Osteoblast (primary cell): Measurements from ENCODE around the gene C17orf50. TPM values are rescaled to one million over a fixed set of nuclear protein-coding genes. Genes with fewer than 3 reads are reported as not detected.

Experiments
- DNase-seq: peaks from one replicate; pipeline ENCODE4 v3.0.0; 2011; ENCODE audit warnings: low spot score, mixed read lengths; ENCODE audit not compliant: insufficient read length; ENCODE audit errors: missing footprints
- H2AFZ ChIP-seq: 2 replicates; pipeline ENCODE4 v1.6.0; 2011; ENCODE audit warnings: mild to moderate bottlenecking, low read length
- H3K27ac ChIP-seq: 2 replicates; pipeline ENCODE4 v1.5.1; 2011; ENCODE audit warnings: mild to moderate bottlenecking, low read depth, low read length, moderate library complexity
- H3K27me3 ChIP-seq: 2 replicates; pipeline ENCODE4 v1.6.0; 2012; ENCODE audit warnings: mild to moderate bottlenecking, control low read depth, inconsistent platforms, low read length, moderate library complexity; ENCODE audit not compliant: insufficient read depth
- H3K36me3 ChIP-seq: 2 replicates; pipeline ENCODE4 v1.5.1; 2011; ENCODE audit warnings: mild to moderate bottlenecking, low read length, control low read depth, moderate library complexity; ENCODE audit not compliant: insufficient read depth
- H3K4me1 ChIP-seq: 2 replicates; pipeline ENCODE4 v1.5.1; 2011; ENCODE audit warnings: mild to moderate bottlenecking, low read length, control low read depth, moderate library complexity; ENCODE audit not compliant: insufficient read depth
- H3K4me2 ChIP-seq: 2 replicates; pipeline ENCODE4 v1.6.0; 2011; ENCODE audit warnings: mild to moderate bottlenecking, low read length; ENCODE audit not compliant: insufficient read depth
- H3K4me3 ChIP-seq: fragments of 200-600 bp; sonication (generic); 3 replicates; pipeline ENCODE4 v1.5.1; 2012; ENCODE audit warnings: mild to moderate bottlenecking, low read length, inconsistent platforms; ENCODE audit not compliant: insufficient read depth
- H3K79me2 ChIP-seq: 2 replicates; pipeline ENCODE4 v1.6.0; 2012; ENCODE audit warnings: mild to moderate bottlenecking, low read length, control low read depth, inconsistent platforms; ENCODE audit not compliant: insufficient read depth
- H3K9me3 ChIP-seq: 2 replicates; pipeline ENCODE4 v1.5.1; 2011; ENCODE audit warnings: low read depth, low read length, control low read depth
- H4K20me1 ChIP-seq: 2 replicates; pipeline ENCODE4 v1.6.0; 2012; ENCODE audit warnings: mild to moderate bottlenecking, low read length, control low read depth; ENCODE audit not compliant: insufficient read depth
- CTCF ChIP-seq: IDR thresholded peaks from 2 replicates; pipeline ENCODE4 v1.5.1; 2011; ENCODE audit warnings: mild to moderate bottlenecking, low read depth, low read length, moderate library complexity; ENCODE audit errors: extremely low read depth
- total RNA-seq: library from RNA; depleted of rRNA; stranded (reverse); fragments of >200 nt; gene quantifications from 2 replicates; pipeline ENCODE4 v1.2.3, GENCODE V29; 2012

C17orf50 gene
- total RNA-seq, 1 donor, result not detected

- H3K4me1 ChIP-seq, result peaks cover 5% of the 10 kb centered on the region
- H4K20me1 ChIP-seq, result no peaks in the 10 kb centered on the region
- H3K36me3 ChIP-seq, result no peaks in the 10 kb centered on the region
- H3K4me3 ChIP-seq, result peak overlapping the region; percentile 62
- no peaks in the 10 kb centered on the region for H3K9me3 ChIP-seq
- H3K27me3 ChIP-seq, result peaks cover 25% of the 10 kb centered on the region
- H3K79me2 ChIP-seq, result no peaks in the 10 kb centered on the region
- H3K27ac ChIP-seq, result no peak overlapping the region
- H3K4me2 ChIP-seq, result peak overlapping the region; percentile 79
- no peak for TF ChIP-seq CTCF
- DNase-seq, result no peak
- H2AFZ ChIP-seq, result peak overlapping the region; percentile 85
Measured at GRCh38 chr17:35763767-35764122, 3.1 kb downstream of the C17orf50 start.

- H3K27me3 ChIP-seq, result peaks cover 25% of the 10 kb centered on the region
- H3K4me2 ChIP-seq, result peak overlapping the region; percentile 79
- no peak overlapping the region for H3K27ac ChIP-seq
- H3K36me3 ChIP-seq, result no peaks in the 10 kb centered on the region
- no peaks in the 10 kb centered on the region for H3K79me2 ChIP-seq
- H2AFZ ChIP-seq, result peak overlapping the region; percentile 85
- H3K4me1 ChIP-seq, result peaks cover 5% of the 10 kb centered on the region
- peak; percentile 100 for DNase-seq
- peak overlapping the region; percentile 62 for H3K4me3 ChIP-seq
- H4K20me1 ChIP-seq, result no peaks in the 10 kb centered on the region
- no peaks in the 10 kb centered on the region for H3K9me3 ChIP-seq
- TF ChIP-seq CTCF, result peak; percentile 75
Measured at GRCh38 chr17:35764123-35764991, 3.7 kb downstream of the C17orf50 start.

- peak; percentile 92 for DNase-seq
- Histone ChIP-seq H3K36me3 (no peaks in the 10 kb centered on the region), H3K4me3 (no peak overlapping the region), H2AFZ (no peak overlapping the region), H4K20me1 (no peaks in the 10 kb centered on the region), H3K9me3 (no peaks in the 10 kb centered on the region), H3K27me3 (peaks cover 25% of the 10 kb centered on the region), H3K27ac (no peak overlapping the region), H3K4me1 (peaks cover 5% of the 10 kb centered on the region), H3K79me2 (no peaks in the 10 kb centered on the region), H3K4me2 (no peak overlapping the region)
- TF ChIP-seq CTCF, result no peak
Measured at GRCh38 chr17:35765086-35765710, 4.5 kb downstream of the C17orf50 start.
